ENCODE data around the gene MACROD2. TPM values are rescaled to one million over a fixed set of nuclear protein-coding genes. Genes with fewer than 3 reads are reported as not detected.

The MACROD2 gene
- total RNA-seq, 1 experiment from 2014 or later = 1.4 TPM

- Histone ChIP-seq H3K4me1 (ENCODE audit: insufficient read depth, low read length, poor library complexity, severe bottlenecking) (no peaks in the 10 kb centered on the region), H3K27ac (ENCODE audit: low read depth, low read length, poor library complexity, severe bottlenecking) (no peak overlapping the region), H3K9me3 (ENCODE audit: low read depth, low read length, poor library complexity, severe bottlenecking) (peaks cover 15% of the 10 kb centered on the region), H3K36me3 (ENCODE audit: insufficient read depth, low read length, poor library complexity, severe bottlenecking) (no peaks in the 10 kb centered on the region), H3K27me3 (replicated peaks; ENCODE audit: insufficient read depth, low read depth, low read length, poor library complexity) (no peaks in the 10 kb centered on the region), H3K4me3 (ENCODE audit: low read depth, low read length, poor library complexity, severe bottlenecking) (no peak overlapping the region)
- no peak for TF ChIP-seq EZH2 (IDR thresholded peaks at IDR 0.05; ENCODE audit: borderline replicate concordance, low read depth, low read length, poor library complexity, severe bottlenecking)
- no peak for TF ChIP-seq CTCF (conservative IDR thresholded peaks at IDR 0.05; ENCODE audit: low read depth, low read length)
- no peak for DNase-seq (ENCODE audit: low spot score)
- ChIA-PET CTCF (no interaction called here), POLR2A (ENCODE audit: low non-redundant PET) (no interaction called here)
- BruUV-seq (replicated peaks) = no TSS peak
- intact Hi-C loops (cut with micrococcal nuclease; ENCODE audit: unreplicated experiment) = no loop called here
Measured at GRCh38 chr20:15445056-15445840, 1449.9 kb downstream of the MACROD2 start.

- Histone ChIP-seq H3K36me3 (ENCODE audit: insufficient read depth, low read length, poor library complexity, severe bottlenecking) (no peaks in the 10 kb centered on the region), H3K27me3 (replicated peaks; ENCODE audit: insufficient read depth, low read depth, low read length, poor library complexity) (no peaks in the 10 kb centered on the region), H3K9me3 (ENCODE audit: low read depth, low read length, poor library complexity, severe bottlenecking) (peaks cover 15% of the 10 kb centered on the region), H3K27ac (ENCODE audit: low read depth, low read length, poor library complexity, severe bottlenecking) (no peak overlapping the region), H3K4me3 (ENCODE audit: low read depth, low read length, poor library complexity, severe bottlenecking) (no peak overlapping the region), H3K4me1 (ENCODE audit: insufficient read depth, low read length, poor library complexity, severe bottlenecking) (no peaks in the 10 kb centered on the region)
- intact Hi-C loops (cut with micrococcal nuclease; ENCODE audit: unreplicated experiment) = no loop called here
- TF ChIP-seq EZH2 (IDR thresholded peaks at IDR 0.05; ENCODE audit: borderline replicate concordance, low read depth, low read length, poor library complexity, severe bottlenecking) (no peak), CTCF (conservative IDR thresholded peaks at IDR 0.05; ENCODE audit: low read depth, low read length) (no peak)
- DNase-seq (ENCODE audit: low spot score) = no peak
- POLR2A ChIA-PET (ENCODE audit: low non-redundant PET) = no interaction called here
- CTCF ChIA-PET = no interaction called here
- no TSS peak for BruUV-seq (replicated peaks)
Measured at GRCh38 chr20:15446373-15446772, 1451.1 kb downstream of the MACROD2 start.

GRCh38 chr20:15447549-15447948 is 1452.2 kb downstream of the MACROD2 start:
- Histone ChIP-seq H3K27ac (ENCODE audit: low read depth, low read length, poor library complexity, severe bottlenecking) (no peak overlapping the region), H3K4me3 (ENCODE audit: low read depth, low read length, poor library complexity, severe bottlenecking) (no peak overlapping the region), H3K27me3 (replicated peaks; ENCODE audit: insufficient read depth, low read depth, low read length, poor library complexity) (no peaks in the 10 kb centered on the region), H3K9me3 (ENCODE audit: low read depth, low read length, poor library complexity, severe bottlenecking) (peaks cover 13% of the 10 kb centered on the region), H3K36me3 (ENCODE audit: insufficient read depth, low read length, poor library complexity, severe bottlenecking) (no peaks in the 10 kb centered on the region), H3K4me1 (ENCODE audit: insufficient read depth, low read length, poor library complexity, severe bottlenecking) (no peaks in the 10 kb centered on the region)
- ChIA-PET POLR2A (ENCODE audit: low non-redundant PET) (no interaction called here), CTCF (no interaction called here)
- no TSS peak for BruUV-seq (replicated peaks)
- no peak for DNase-seq (ENCODE audit: low spot score)
- no peak for TF ChIP-seq CTCF (conservative IDR thresholded peaks at IDR 0.05; ENCODE audit: low read depth, low read length)
- TF ChIP-seq EZH2 (IDR thresholded peaks at IDR 0.05; ENCODE audit: borderline replicate concordance, low read depth, low read length, poor library complexity, severe bottlenecking) = no peak
- intact Hi-C loops (cut with micrococcal nuclease; ENCODE audit: unreplicated experiment) = no loop called here
